ENCODE measurements around the gene SERPINB8. TPM values are rescaled to one million over a fixed set of nuclear protein-coding genes. Genes with fewer than 3 reads are reported as not detected.

Gene SERPINB8
- total and polyA plus RNA-seq, 9 of the 15 experiments (the other 6 are each of a cell fraction or from before 2014, with no cell fraction given) = 0.05 to 0.19 (median 0.09) TPM

- ChIA-PET POLR2A (no interaction called here), CTCF (ENCODE audit: low intra/inter-chr PET ratio) (no interaction called here)
- no TSS peak for BruUV-seq (replicated peaks)
- no peak overlapping the region for H3K27ac ChIP-seq (ENCODE audit: extremely low read depth, low read depth, low read length)
- H4K20me1 ChIP-seq (replicated peaks; ENCODE audit: control insufficient read depth, insufficient read depth, low read length) = no peaks in the 10 kb centered on the region
- ATAC-seq = no peak
- no peaks in the 10 kb centered on the region for H3K36me3 ChIP-seq (ENCODE audit: control insufficient read depth, insufficient read depth, low read length)
- H3K4me3 ChIP-seq = no peak overlapping the region
- no peaks in the 10 kb centered on the region for H3K79me2 ChIP-seq (ENCODE audit: control insufficient read depth, insufficient read depth, low read length)
- no peak overlapping the region for H3K9ac ChIP-seq (ENCODE audit: insufficient read depth in 1 of 2, low read depth in 2 of 2, low read length in 2 of 2)
- DNase-seq (ENCODE audit: extremely low read depth in 1 of 4, low spot score in 3 of 4) = no peak
- in situ Hi-C loops (cut with MboI) (loop anchor here (25.0 kb wide), 1 partner anchor 465 kb away; no protein-coding TSS in a partner anchor), intact Hi-C loops (cut with micrococcal nuclease) (loop anchor here (5.0 kb wide), 1 partner anchor 460 kb away; no protein-coding TSS in a partner anchor)
- no peak for TF ChIP-seq ZNF212 (CRISPR knock-in tag; IDR thresholded peaks at IDR 0.05)
- H2AFZ ChIP-seq (ENCODE audit: low read depth, low read length) = no peak overlapping the region
- no peak overlapping the region for H3K4me2 ChIP-seq (ENCODE audit: insufficient read depth, low read length)
- H3K27me3 ChIP-seq (ENCODE audit: control insufficient read depth in 2 of 2, insufficient read depth in 2 of 2, low read length in 2 of 2) = no peaks in the 10 kb centered on the region
- H3K4me1 ChIP-seq (replicated peaks in 1 of 2; ENCODE audit: control insufficient read depth in 2 of 2, insufficient read depth in 2 of 2, low read length in 2 of 2) = no peaks in the 10 kb centered on the region
- WGBS (ENCODE audit: insufficient coverage, low coverage, missing lambda C conversion rate) = 0% methylated on average over 1 of the region's 3 CpGs
- H3K9me1 ChIP-seq (ENCODE audit: control insufficient read depth, insufficient read depth, low read length) = no peaks in the 10 kb centered on the region
- FAIRE-seq = no peak
- H3K9me3 ChIP-seq (replicated peaks; ENCODE audit: control insufficient read depth, insufficient read depth, low read depth, low read length) = no peaks in the 10 kb centered on the region
Observed at GRCh38 chr18:63977040-63977439, 7.2 kb downstream of the SERPINB8 start.

- CTCF ChIA-PET (ENCODE audit: low intra/inter-chr PET ratio) = interaction anchor here (0.6 to 0.9 kb wide), 4 partner anchors 11 to 461 kb away, joined by 3 to 4 read pairs (median 3); no protein-coding TSS in a partner anchor
- Histone ChIP-seq H2AFZ (ENCODE audit: low read depth, low read length) (0 out of 2 replicates have a peak overlapping the region, but pooled peaks have one; percentile 42), H3K4me3 (no peak overlapping the region)
- TF ChIP-seq MECOM (CRISPR knock-in tag; IDR thresholded peaks at IDR 0.05) (no peak), SPI1 (IDR thresholded peaks at IDR 0.05; ENCODE audit: borderline replicate concordance, low read depth, low read length) (0 out of 2 replicates have a peak, but pooled peaks have one; percentile 16), TOE1 (IDR thresholded peaks at IDR 0.05; ENCODE audit: borderline replicate concordance) (no peak), TOE1 (CRISPR knock-in tag; IDR thresholded peaks at IDR 0.05; ENCODE audit: borderline replicate concordance, low read depth) (no peak), SMC3 (conservative IDR thresholded peaks at IDR 0.05; ENCODE audit: insufficient read depth, low read depth, low read length) (0 out of 2 replicates have a peak, but pooled peaks have one; percentile 19), TAF9B (IDR thresholded peaks at IDR 0.05; ENCODE audit: partially characterized antibody) (no peak)
Observed at GRCh38 chr18:63979409-63979920, 9.6 kb downstream of the SERPINB8 start.

More at GRCh38 chr18:63979409-63979920, 9.6 kb downstream of the SERPINB8 start:
- peak overlapping the region; percentile 29; the same call in 1 of the 2 replicates for H3K4me2 ChIP-seq (ENCODE audit: insufficient read depth, low read length)
- no peak overlapping the region for H3K9ac ChIP-seq (ENCODE audit: insufficient read depth in 1 of 2, low read depth in 2 of 2, low read length in 2 of 2)
- peak; percentile 78 for ATAC-seq
- in situ Hi-C loops (cut with MboI) (loop anchor here (25.0 kb wide), 1 partner anchor 467 kb away; no protein-coding TSS in a partner anchor), intact Hi-C loops (cut with micrococcal nuclease) (loop anchor here (2.0 to 5.0 kb wide), 2 partner anchors 43 to 462 kb away; no protein-coding TSS in a partner anchor)
- no peaks in the 10 kb centered on the region for H3K4me1 ChIP-seq (replicated peaks in 1 of 2; ENCODE audit: control insufficient read depth in 2 of 2, insufficient read depth in 2 of 2, low read length in 2 of 2)
- POLR2A ChIA-PET = no interaction called here
- no TSS peak for BruUV-seq (replicated peaks)
- no peaks in the 10 kb centered on the region for H4K20me1 ChIP-seq (replicated peaks; ENCODE audit: control insufficient read depth, insufficient read depth, low read length)
- DNase-seq (ENCODE audit: extremely low read depth in 1 of 4, low spot score in 3 of 4) = peak; percentile 11 to 36 (median 22)
- H3K9me1 ChIP-seq (ENCODE audit: control insufficient read depth, insufficient read depth, low read length) = no peaks in the 10 kb centered on the region
- WGBS (ENCODE audit: insufficient coverage, low coverage, missing lambda C conversion rate) = 11% methylated on average over 4 of the region's 6 CpGs
- H3K9me3 ChIP-seq (replicated peaks; ENCODE audit: control insufficient read depth, insufficient read depth, low read depth, low read length) = no peaks in the 10 kb centered on the region
- no peaks in the 10 kb centered on the region for H3K27me3 ChIP-seq (ENCODE audit: control insufficient read depth in 2 of 2, insufficient read depth in 2 of 2, low read length in 2 of 2)
- H3K27ac ChIP-seq (ENCODE audit: extremely low read depth, low read depth, low read length) = no peak overlapping the region
- no peaks in the 10 kb centered on the region for H3K79me2 ChIP-seq (ENCODE audit: control insufficient read depth, insufficient read depth, low read length)
- H3K36me3 ChIP-seq (ENCODE audit: control insufficient read depth, insufficient read depth, low read length) = no peaks in the 10 kb centered on the region
- peak; percentile 85 for FAIRE-seq
